HepG2 (cell line): ENCODE results near the gene FBXO10. TPM values are rescaled to one million over a fixed set of nuclear protein-coding genes. Genes with fewer than 3 reads are reported as not detected.

Experiments used
- CEBPB ChIP-seq: IDR thresholded peaks from 2 replicates; pipeline ENCODE4 v1.6.1; 2011; ENCODE audit warnings: low read depth, low read length, improper control_type of control experiment, borderline replicate concordance
- ETV5 ChIP-seq: IDR thresholded peaks from 2 replicates; pipeline ENCODE4 v1.6.1; 2018; ENCODE audit warnings: missing biosample characterization, missing genetic modification reagents, inconsistent platforms, borderline replicate concordance
- HDAC6 ChIP-seq: fragments of 200-600 bp; sonication (generic); IDR thresholded peaks from 2 replicates; pipeline ENCODE4 v1.7.0; 2017; ENCODE audit warnings: mild to moderate bottlenecking, antibody characterized with exemption, low read length, low read depth
- IRF2 ChIP-seq: IDR thresholded peaks from 2 replicates; pipeline ENCODE4 v1.6.1; 2018; ENCODE audit warnings: missing genetic modification reagents, missing compliant biosample characterization
- MAZ ChIP-seq, 2 experiments: sonication (generic) in 1 of 2; formaldehyde crosslinking in 1 of 2; IDR thresholded peaks; 2 replicates each; pipeline versions ENCODE4 v1.5.0 to v1.6.1; 2012 to 2020; ENCODE audit warnings: low read depth in 2 of 2, mild to moderate bottlenecking in 2 of 2, borderline replicate concordance in 1 of 2, improper control_type of control experiment in 1 of 2, low read length in 1 of 2, missing genetic modification reagents in 1 of 2, moderate library complexity in 1 of 2
- PHF5A ChIP-seq: IDR thresholded peaks from one replicate; pipeline ENCODE4 v1.6.1; 2018; ENCODE audit warnings: low read depth, missing genetic modification reagents; ENCODE audit not compliant: unreplicated experiment
- RXRA ChIP-seq: sonication (generic); formaldehyde crosslinking; IDR thresholded peaks from 2 replicates; pipeline ENCODE4 v1.5.1; 2020; ENCODE audit warnings: missing genetic modification reagents
- SSRP1 ChIP-seq: IDR thresholded peaks from 2 replicates; pipeline ENCODE4 v1.6.1; 2016; ENCODE audit warnings: control low read depth
- SYNCRIP ChIP-seq: fragments of 200-400 bp; formaldehyde crosslinking; IDR thresholded peaks from 2 replicates; pipeline ENCODE4 v1.6.1; 2018; ENCODE audit warnings: mild to moderate bottlenecking, low read depth, low read length; ENCODE audit not compliant: insufficient read depth
- TCF7L2 ChIP-seq: IDR thresholded peaks from 2 replicates; pipeline ENCODE4 v1.6.1; 2011; ENCODE audit warnings: mild to moderate bottlenecking, low read depth, low read length, moderate library complexity
- YEATS2 ChIP-seq: sonication (generic); formaldehyde crosslinking; IDR thresholded peaks from 2 replicates; pipeline ENCODE4 v1.4.0; 2020; ENCODE audit warnings: missing genetic modification reagents, borderline replicate concordance
- ZBTB42 ChIP-seq: sonication (generic); formaldehyde crosslinking; IDR thresholded peaks from 2 replicates; pipeline ENCODE4 v1.5.0; 2020; ENCODE audit warnings: mild to moderate bottlenecking, missing genetic modification reagents
- ZHX2 ChIP-seq, 2 experiments: sonication (generic) in 1 of 2; formaldehyde crosslinking in 1 of 2; IDR thresholded peaks; 2 replicates each; pipeline versions ENCODE4 v1.6.1 to v1.9.0; 2014 to 2022; ENCODE audit warnings: antibody characterized with exemption in 1 of 2, borderline replicate concordance in 1 of 2, inconsistent platforms in 1 of 2, low read depth in 1 of 2, missing genetic modification reagents in 1 of 2
- ZNF354B ChIP-seq: sonication (generic); formaldehyde crosslinking; IDR thresholded peaks from 2 replicates; pipeline ENCODE4 v1.8.0; 2022; ENCODE audit warnings: mild to moderate bottlenecking, missing genetic modification reagents
- ZNF383 ChIP-seq: sonication (generic); formaldehyde crosslinking; IDR thresholded peaks from 2 replicates; pipeline ENCODE4 v1.4.0; 2020; ENCODE audit warnings: missing genetic modification reagents, mild to moderate bottlenecking, borderline replicate concordance
- ZNF441 ChIP-seq: sonication (generic); formaldehyde crosslinking; IDR thresholded peaks from 2 replicates; pipeline ENCODE4 v1.7.0; 2021; ENCODE audit warnings: missing genetic modification reagents, borderline replicate concordance
- ZNF639 ChIP-seq: conservative IDR thresholded peaks from 2 replicates; pipeline ENCODE4 v1.6.1; 2018; ENCODE audit warnings: missing genetic modification reagents
- ZNF670 ChIP-seq: sonication (generic); formaldehyde crosslinking; IDR thresholded peaks from 2 replicates; pipeline ENCODE4 v1.8.0; 2022; ENCODE audit warnings: mild to moderate bottlenecking, missing genetic modification reagents, borderline replicate concordance
- ZNF773 ChIP-seq: sonication (generic); formaldehyde crosslinking; IDR thresholded peaks from 2 replicates; pipeline ENCODE4 v1.4.0; 2020; ENCODE audit warnings: missing genetic modification reagents, borderline replicate concordance
- polyA plus RNA-seq, 8 experiments: library from polyadenylated mRNA; depleted of rRNA in 3 of 8; stranded (reverse) in 7 of 8; unstranded in 1 of 8; fragments of >200 nt; fragmentation: Illumina TruSeq in 4 of 8; extraction: Trizol in 4 of 8; gene quantifications; 2 replicates each; pipeline versions ENCODE4 v1.2.1 to v1.2.3, GENCODE V29; 2011 to 2016; ENCODE audit warnings: low read depth in 4 of 8, missing spikeins in 1 of 8, mixed read lengths in 1 of 8; ENCODE audit not compliant: insufficient read depth in 1 of 8
- total RNA-seq, 5 experiments: library from RNA; depleted of rRNA; stranded (reverse); fragments of >200 nt; fragmentation: Illumina TruSeq; extraction: Trizol; gene quantifications; 2 replicates each; pipeline ENCODE4 v1.2.3, GENCODE V29; 2016; ENCODE audit warnings: low read depth in 1 of 5
- TF ChIP-seq, protein P1 (sequence below): sonication (generic); formaldehyde crosslinking; IDR thresholded peaks from 2 replicates; pipeline ENCODE4 v1.8.0; 2022; ENCODE audit warnings: mild to moderate bottlenecking, missing genetic modification reagents; ENCODE audit not compliant: insufficient replicate concordance

Gene FBXO10
- total and polyA plus RNA-seq, 2 of the 13 experiments (the other 11 are each of a cell fraction or from before 2014, with no cell fraction given) = 3.1 to 5.1 TPM

- TF ChIP-seq ZHX2 (IDR thresholded peaks at IDR 0.05; ENCODE audit: low read depth) (no peak), ZHX2 (CRISPR knock-in tag; IDR thresholded peaks at IDR 0.05; ENCODE audit: borderline replicate concordance) (no peak), MAZ (IDR thresholded peaks at IDR 0.05; ENCODE audit: borderline replicate concordance, low read depth, low read length) (no peak; the same call in 1 of the 2 replicates), MAZ (CRISPR knock-in tag; IDR thresholded peaks at IDR 0.05; ENCODE audit: low read depth) (no peak), SSRP1 (CRISPR knock-in tag) (no peak), ZNF670 (no peak; the same call in none of the 2 replicates), ZNF639 (0 out of 2 replicates have a peak, but pooled peaks have one; percentile 38), RXRA (CRISPR knock-in tag) (0 out of 2 replicates have a peak, but pooled peaks have one; percentile 6), HDAC6 (no peak), ZNF441 (CRISPR knock-in tag) (no peak), ETV5 (CRISPR knock-in tag) (no peak), YEATS2 (CRISPR knock-in tag) (no peak), IRF2 (CRISPR knock-in tag) (no peak), SYNCRIP (no peak), ZNF383 (no peak), ZNF773 (CRISPR knock-in tag) (no peak), ZNF354B (CRISPR knock-in tag) (no peak), ZBTB42 (CRISPR knock-in tag) (no peak), TCF7L2 (no peak), PHF5A (CRISPR knock-in tag) (no peak), CEBPB (no peak)
- TF ChIP-seq, protein P1, sequence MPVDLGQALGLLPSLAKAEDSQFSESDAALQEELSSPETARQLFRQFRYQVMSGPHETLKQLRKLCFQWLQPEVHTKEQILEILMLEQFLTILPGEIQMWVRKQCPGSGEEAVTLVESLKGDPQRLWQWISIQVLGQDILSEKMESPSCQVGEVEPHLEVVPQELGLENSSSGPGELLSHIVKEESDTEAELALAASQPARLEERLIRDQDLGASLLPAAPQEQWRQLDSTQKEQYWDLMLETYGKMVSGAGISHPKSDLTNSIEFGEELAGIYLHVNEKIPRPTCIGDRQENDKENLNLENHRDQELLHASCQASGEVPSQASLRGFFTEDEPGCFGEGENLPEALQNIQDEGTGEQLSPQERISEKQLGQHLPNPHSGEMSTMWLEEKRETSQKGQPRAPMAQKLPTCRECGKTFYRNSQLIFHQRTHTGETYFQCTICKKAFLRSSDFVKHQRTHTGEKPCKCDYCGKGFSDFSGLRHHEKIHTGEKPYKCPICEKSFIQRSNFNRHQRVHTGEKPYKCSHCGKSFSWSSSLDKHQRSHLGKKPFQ (CRISPR knock-in tag) = peak; percentile 52
These were observed 110.0 kb downstream of the FBXO10 start (continued) for GRCh38 chr9:37466037-37466709.
